IMR-90 (cell line): Measurements from ENCODE around the gene RPL36. TPM values are rescaled to one million over a fixed set of nuclear protein-coding genes. Genes with fewer than 3 reads are reported as not detected.

Source experiments
- ATAC-seq: fragments of 200-7000 bp; cut with Tn5 transposase; 2 replicates; pipeline ENCODE4 v1.9.1; 2020; ENCODE audit warnings: low read depth, mild to moderate bottlenecking, moderate library complexity
- BruUV-seq: library from RNA; stranded (reverse); fragments of 400-500 nt; replicated peaks from 2 replicates; lab custom pipeline; 2021; lab: Mats Ljungman, UMichigan
- CTCF ChIA-PET: fragments of 300-600 bp; formaldehyde crosslinking; extraction: SDS; loops from one replicate; lab custom pipeline; 2021; ENCODE audit warnings: antibody characterized with exemption; lab: Yijun Ruan, JAX
- POLR2A ChIA-PET: fragments of 300-600 bp; sonication (Branson Sonifier 250); formaldehyde crosslinking; loops from one replicate; lab custom pipeline; 2022; ENCODE audit warnings: antibody characterized with exemption; ENCODE audit not compliant: unreplicated experiment; lab: Charles Lee
- DNase-seq: peaks from one replicate; pipeline ENCODE4 v3.0.0; 2013
- H2AFZ ChIP-seq: replicated peaks from 2 replicates; pipeline ENCODE3; 2013; ENCODE audit warnings: low read length, mild to moderate bottlenecking; ENCODE audit not compliant: poor library complexity
- H2AK5ac ChIP-seq: 2 replicates; pipeline ENCODE4 v1.6.1; 2013; ENCODE audit warnings: low read depth, low read length, inconsistent platforms
- H2AK9ac ChIP-seq: replicated peaks from 2 replicates; pipeline ENCODE3; 2013; ENCODE audit warnings: mild to moderate bottlenecking, low read depth, low read length, moderate library complexity; ENCODE audit not compliant: poor library complexity
- H2BK120ac ChIP-seq: 2 replicates; pipeline ENCODE4 v1.6.1; 2013; ENCODE audit warnings: low read depth, low read length, inconsistent platforms
- H2BK15ac ChIP-seq: 3 replicates; pipeline ENCODE4 v1.6.1; 2013; ENCODE audit warnings: low read depth, low read length, inconsistent platforms
- H2BK20ac ChIP-seq: 2 replicates; pipeline ENCODE4 v1.6.1; 2013; ENCODE audit warnings: low read depth, mild to moderate bottlenecking, inconsistent platforms, low read length, moderate library complexity
- H2BK5ac ChIP-seq: 2 replicates; pipeline ENCODE4 v1.6.1; 2013; ENCODE audit warnings: mild to moderate bottlenecking, low read depth, low read length, inconsistent platforms; ENCODE audit not compliant: poor library complexity, severe bottlenecking
- H3K14ac ChIP-seq: replicated peaks from 2 replicates; pipeline ENCODE4 v1.6.1; 2013; ENCODE audit warnings: low read depth, low read length, inconsistent platforms
- H3K18ac ChIP-seq: 2 replicates; pipeline ENCODE4 v1.6.1; 2013; ENCODE audit warnings: low read depth, low read length, control low read depth
- H3K23ac ChIP-seq: 2 replicates; pipeline ENCODE4 v1.6.1; 2013; ENCODE audit warnings: low read depth, low read length, inconsistent platforms
- H3K27ac ChIP-seq: 2 replicates; pipeline ENCODE4 v1.5.1; 2013; ENCODE audit warnings: mild to moderate bottlenecking, control low read depth, low read length; ENCODE audit not compliant: insufficient read depth
- H3K27me3 ChIP-seq: 2 replicates; pipeline ENCODE4 v1.6.1; 2013; ENCODE audit warnings: low read length; ENCODE audit not compliant: control insufficient read depth, insufficient read depth
- H3K36me3 ChIP-seq: 2 replicates; pipeline ENCODE4 v1.6.1; 2013; ENCODE audit warnings: low read length, mixed read lengths; ENCODE audit not compliant: control insufficient read depth, insufficient read depth
- H3K4ac ChIP-seq: 2 replicates; pipeline ENCODE4 v1.6.1; 2013; ENCODE audit warnings: low read depth, low read length, inconsistent platforms
- H3K4me1 ChIP-seq: 2 replicates; pipeline ENCODE4 v1.6.1; 2013; ENCODE audit warnings: low read length, mixed read lengths; ENCODE audit not compliant: control insufficient read depth, insufficient read depth
- H3K4me2 ChIP-seq: 2 replicates; pipeline ENCODE4 v1.6.1; 2013; ENCODE audit warnings: low read depth, mild to moderate bottlenecking, control low read depth, low read length, moderate library complexity
- H3K4me3 ChIP-seq: 2 replicates; pipeline ENCODE4 v1.5.1; 2013; ENCODE audit warnings: low read depth, mild to moderate bottlenecking, control low read depth, low read length, moderate library complexity; ENCODE audit not compliant: insufficient read depth
- H3K56ac ChIP-seq: 2 replicates; pipeline ENCODE4 v1.6.1; 2013; ENCODE audit warnings: low read length, inconsistent platforms; ENCODE audit not compliant: insufficient read depth; ENCODE audit errors: extremely low read depth
- H3K79me1 ChIP-seq, 2 experiments: 2 replicates each; pipeline ENCODE4 v1.6.1; 2013; ENCODE audit warnings: low read length in 2 of 2, inconsistent platforms in 1 of 2, low read depth in 1 of 2
- H3K9ac ChIP-seq: 2 replicates; pipeline ENCODE4 v1.6.1; 2013; ENCODE audit warnings: low read depth, low read length, control low read depth
- H3K9me1 ChIP-seq: 2 replicates; pipeline ENCODE4 v1.6.1; 2013; ENCODE audit warnings: low read length, inconsistent platforms; ENCODE audit not compliant: insufficient read depth
- H3K9me3 ChIP-seq: 2 replicates; pipeline ENCODE4 v1.6.1; 2013; ENCODE audit warnings: low read length; ENCODE audit not compliant: control insufficient read depth, insufficient read depth
- H4K20me1 ChIP-seq: 2 replicates; pipeline ENCODE4 v1.6.1; 2013; ENCODE audit warnings: low read length, inconsistent platforms; ENCODE audit not compliant: insufficient read depth
- H4K5ac ChIP-seq: 2 replicates; pipeline ENCODE4 v1.6.1; 2013; ENCODE audit warnings: mild to moderate bottlenecking, low read depth, low read length, control low read depth
- H4K8ac ChIP-seq, 2 experiments: 2 replicates each; pipeline ENCODE4 v1.6.1; 2013; ENCODE audit warnings: low read depth in 2 of 2, low read length in 2 of 2, control low read depth in 1 of 2, inconsistent platforms in 1 of 2
- H4K91ac ChIP-seq: 2 replicates; pipeline ENCODE4 v1.6.1; 2013; ENCODE audit warnings: low read depth, low read length, inconsistent platforms; ENCODE audit not compliant: insufficient read depth
- BHLHE40 ChIP-seq: fragments of 150-350 bp; IDR thresholded peaks from 2 replicates; pipeline ENCODE4 v1.6.1; 2016; ENCODE audit warnings: mild to moderate bottlenecking, low read depth, low read length
- CEBPB ChIP-seq: IDR thresholded peaks from 2 replicates; pipeline ENCODE4 v1.6.1; 2012; ENCODE audit warnings: low read depth, low read length, improper control_type of control experiment
- CHD1 ChIP-seq: IDR thresholded peaks from 2 replicates; pipeline ENCODE4 v1.6.1; 2012; ENCODE audit warnings: low read depth, low read length, improper control_type of control experiment
- CTCF ChIP-seq: conservative IDR thresholded peaks from 2 replicates; pipeline ENCODE4 v1.5.1; 2012; ENCODE audit warnings: mild to moderate bottlenecking, low read depth, low read length, improper control_type of control experiment
- ELK1 ChIP-seq: fragments of 150-350 bp; IDR thresholded peaks from 2 replicates; pipeline ENCODE4 v1.6.1; 2016; ENCODE audit warnings: low read depth, mild to moderate bottlenecking, low read length, moderate library complexity, borderline replicate concordance
- FOS ChIP-seq: fragments of 150-350 bp; IDR thresholded peaks from 2 replicates; pipeline ENCODE4 v1.6.1; 2016; ENCODE audit warnings: low read depth, low read length
- MAFK ChIP-seq: IDR thresholded peaks from 2 replicates; pipeline ENCODE4 v1.6.1; 2012; ENCODE audit warnings: low read depth, low read length, improper control_type of control experiment
- MAZ ChIP-seq: IDR thresholded peaks from 2 replicates; pipeline ENCODE4 v1.6.1; 2012; ENCODE audit warnings: low read depth, mild to moderate bottlenecking, low read length, improper control_type of control experiment, moderate library complexity, borderline replicate concordance
- MXI1 ChIP-seq: IDR thresholded peaks from 2 replicates; pipeline ENCODE4 v1.6.1; 2012; ENCODE audit warnings: low read depth, mild to moderate bottlenecking, low read length, moderate library complexity, borderline replicate concordance
- NFE2L2 ChIP-seq: fragments of 150-350 bp; IDR thresholded peaks from 2 replicates; pipeline ENCODE4 v1.6.1; 2016; ENCODE audit warnings: low read depth, mild to moderate bottlenecking, low read length
- POLR2A ChIP-seq: IDR thresholded peaks from 2 replicates; pipeline ENCODE4 v1.6.1; 2012; ENCODE audit warnings: mild to moderate bottlenecking, low read depth, low read length
- RAD21 ChIP-seq: IDR thresholded peaks from 2 replicates; pipeline ENCODE4 v1.6.1; 2012; ENCODE audit warnings: low read length, improper control_type of control experiment
- RCOR1 ChIP-seq: IDR thresholded peaks from 2 replicates; pipeline ENCODE4 v1.6.1; 2012; ENCODE audit warnings: mild to moderate bottlenecking, low read length, improper control_type of control experiment; ENCODE audit not compliant: insufficient replicate concordance
- RFX5 ChIP-seq: IDR thresholded peaks from 2 replicates; pipeline ENCODE4 v1.8.0; 2012; ENCODE audit warnings: low read depth, mild to moderate bottlenecking, low read length, moderate library complexity
- USF2 ChIP-seq: fragments of 150-350 bp; IDR thresholded peaks from 2 replicates; pipeline ENCODE4 v1.6.1; 2017; ENCODE audit warnings: mild to moderate bottlenecking, antibody characterized with exemption, low read length, low read depth
- WGBS, 2 experiments: methylation state at CpG; one replicate each; pipeline versions ENCODE4 v1.1.5 to v1.1.7; 2013; ENCODE audit warnings: missing lambda C conversion rate in 2 of 2; ENCODE audit not compliant: insufficient read length in 1 of 2; ENCODE audit errors: extremely low coverage in 2 of 2; 5-methylcytosine and 5-hydroxymethylcytosine counted together
- dilution Hi-C: fragments of 300-500 bp; cut with HindIII; formaldehyde crosslinking; loops from one replicate; pipeline ENCODE4 v1.14.3; 2018; ENCODE audit warnings: low sequenced_read_pairs; ENCODE audit not compliant: unreplicated experiment
- in situ Hi-C: fragments of 300-500 bp; cut with MboI; formaldehyde crosslinking; loops from 3 replicates; pipeline ENCODE4 v1.14.3; 2019; ENCODE audit warnings: low sequenced_read_pairs, inconsistent platforms, mixed read lengths
- intact Hi-C: fragments of 100-400 bp; cut with micrococcal nuclease; formaldehyde crosslinking; loops from 2 replicates; pipeline ENCODE4 v1.10.0; 2022
- polyA plus RNA-seq, 3 experiments: library from polyadenylated mRNA; depleted of rRNA; stranded (reverse); fragments of >200 nt; gene quantifications; 2 replicates each; pipeline ENCODE4 v1.2.3, GENCODE V29; 2012; ENCODE audit warnings: low replicate concordance in 1 of 3
- total RNA-seq: library from RNA; depleted of rRNA; stranded (reverse); fragments of >200 nt; gene quantifications from 2 replicates; pipeline ENCODE4 v1.2.3, GENCODE V29; 2012

RPL36 gene
- total and polyA plus RNA-seq, 2 of the 4 experiments (the other 2 are of a cell fraction): 232 to 757 TPM

GRCh38 chr19:5684694-5685430 is 5.2 kb upstream of the RPL36 start:
- Histone ChIP-seq H3K9ac (no peak overlapping the region), H3K4me1 (peaks cover 3% of the 10 kb centered on the region; the same call in 1 of the 2 replicates), H3K27ac (no peak overlapping the region), H2AK9ac (no peak overlapping the region), H3K56ac (no peak overlapping the region), H3K4me2 (no peak overlapping the region), H2BK20ac (no peak overlapping the region), H3K9me1 (peaks cover 3% of the 10 kb centered on the region; the same call in 1 of the 2 replicates), H3K14ac (no peak overlapping the region), H4K8ac (no peak overlapping the region), H2BK5ac (no peak overlapping the region), H2AK5ac (no peak overlapping the region), H2BK120ac (no peak overlapping the region), H3K18ac (no peak overlapping the region), H3K9me3 (no peaks in the 10 kb centered on the region), H2AFZ (no peak overlapping the region), H4K20me1 (no peaks in the 10 kb centered on the region; the same call in 1 of the 2 replicates), H4K5ac (no peak overlapping the region), H3K79me1 (peaks cover 7 to 9% of the 10 kb centered on the region in 2 experiments; a peak in 3 of 4 replicates), H3K36me3 (no peaks in the 10 kb centered on the region), H3K27me3 (no peaks in the 10 kb centered on the region), H3K23ac (no peak overlapping the region), H3K4me3 (no peak overlapping the region), H2BK15ac (no peak overlapping the region), H3K4ac (no peak overlapping the region), H4K91ac (no peak overlapping the region)
- no peak for ATAC-seq
- WGBS, 2 experiments: 87% methylated on average over 8 of the region's 22 CpGs; no CpG with 5 or more reads in 1 of the 2 experiments
- no peak for DNase-seq
- no TSS peak for BruUV-seq
- intact Hi-C loops (no loop called here), dilution Hi-C loops (no loop called here), in situ Hi-C loops (no loop called here)
- ChIA-PET POLR2A (no interaction called here), CTCF (no interaction called here)
- TF ChIP-seq RCOR1 (no peak), BHLHE40 (no peak), MXI1 (no peak), POLR2A (no peak), MAZ (no peak), MAFK (no peak), RFX5 (no peak), ELK1 (no peak), USF2 (no peak), CEBPB (no peak), RAD21 (no peak), NFE2L2 (no peak), CHD1 (no peak), FOS (no peak), CTCF (no peak)
